ENCODE results near the gene BIRC5. TPM values are rescaled to one million over a fixed set of nuclear protein-coding genes. Genes with fewer than 3 reads are reported as not detected.

The BIRC5 gene
- total RNA-seq, 1 donor from 2014 or later = 22.0 TPM

DNA sequence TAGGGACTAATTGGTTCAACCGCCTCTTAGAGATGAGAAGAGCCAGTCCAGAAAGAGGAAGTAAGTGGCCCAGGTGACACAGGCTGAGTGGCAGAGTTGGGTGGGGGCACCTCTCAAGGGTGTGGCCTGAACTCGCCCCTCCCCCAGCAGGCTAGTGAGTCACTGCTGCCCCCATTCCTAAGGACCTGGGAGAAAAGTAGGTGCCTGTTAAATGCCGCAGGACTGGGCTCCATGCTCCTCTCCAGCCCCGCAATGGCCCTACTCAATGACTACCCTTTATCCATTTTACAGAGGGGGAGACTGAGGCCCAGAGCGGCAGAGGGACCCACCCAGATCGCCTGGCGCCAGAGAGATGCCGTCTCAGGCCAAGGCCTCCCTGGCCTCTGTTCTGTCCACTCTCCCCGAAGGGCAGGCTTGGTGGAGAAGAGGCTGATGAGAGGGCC is 25.5 kb downstream of the BIRC5 start:
- H3K36me3 Mint-ChIP-seq (ENCODE audit: low read depth, unreplicated experiment) = peaks cover 23% of the 10 kb centered on the region
- H3K27ac Mint-ChIP-seq (ENCODE audit: unreplicated experiment) = no peak overlapping the region
- H3K4me3 Mint-ChIP-seq (ENCODE audit: unreplicated experiment) = no peak overlapping the region

GRCh38 chr17:78240012-78240655 is 26.1 kb downstream of the BIRC5 start:
- H3K9me3 Mint-ChIP-seq (ENCODE audit: unreplicated experiment) = no peaks in the 10 kb centered on the region
- DNase-seq (ENCODE audit: low spot score) = no peak
- no peak for TF ChIP-seq CTCF (IDR thresholded peaks at IDR 0.05; ENCODE audit: unreplicated experiment)

More for the DNA sequence above, 25.5 kb downstream of the BIRC5 start:
- Mint-ChIP-seq H3K27me3 (ENCODE audit: unreplicated experiment) (peaks cover 16% of the 10 kb centered on the region), H3K4me1 (ENCODE audit: unreplicated experiment) (no peaks in the 10 kb centered on the region), H3K9me3 (ENCODE audit: unreplicated experiment) (no peaks in the 10 kb centered on the region)
- DNase-seq (ENCODE audit: low spot score) = no peak
- no peak for TF ChIP-seq CTCF (IDR thresholded peaks at IDR 0.05; ENCODE audit: unreplicated experiment)

DNA sequence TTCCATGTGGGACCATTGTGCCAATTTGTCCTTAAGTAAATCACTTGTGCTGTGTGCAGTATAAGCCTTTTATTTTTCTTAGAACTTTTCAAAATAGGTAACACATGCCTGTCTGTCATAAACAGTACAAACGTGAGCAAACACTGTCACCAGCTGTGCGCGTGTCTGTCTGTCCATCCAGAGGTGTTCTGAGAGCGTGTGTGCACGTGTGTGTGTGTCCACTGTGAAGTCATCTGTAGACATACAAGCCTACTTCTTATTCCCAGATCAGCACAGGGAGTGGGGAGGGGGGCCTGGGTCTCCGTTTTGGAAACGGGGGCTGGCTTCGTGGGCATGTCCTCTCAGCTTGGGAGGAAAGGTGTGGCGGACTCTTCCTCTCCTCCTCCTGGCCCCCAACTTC is 26.8 kb downstream of the BIRC5 start:
- Mint-ChIP-seq H3K4me1 (ENCODE audit: unreplicated experiment) (no peaks in the 10 kb centered on the region), H3K27ac (ENCODE audit: unreplicated experiment) (no peak overlapping the region), H3K9me3 (ENCODE audit: unreplicated experiment) (no peaks in the 10 kb centered on the region), H3K27me3 (ENCODE audit: unreplicated experiment) (peaks cover 12% of the 10 kb centered on the region), H3K4me3 (ENCODE audit: unreplicated experiment) (peak overlapping the region; percentile 6), H3K36me3 (ENCODE audit: low read depth, unreplicated experiment) (peaks cover 25% of the 10 kb centered on the region)
- DNase-seq (ENCODE audit: low spot score) = no peak
- no peak for TF ChIP-seq CTCF (IDR thresholded peaks at IDR 0.05; ENCODE audit: unreplicated experiment)

More at GRCh38 chr17:78240012-78240655, 26.1 kb downstream of the BIRC5 start:
- H3K4me1 Mint-ChIP-seq (ENCODE audit: unreplicated experiment) = no peaks in the 10 kb centered on the region
- H3K27me3 Mint-ChIP-seq (ENCODE audit: unreplicated experiment) = peaks cover 12% of the 10 kb centered on the region
- no peak overlapping the region for H3K27ac Mint-ChIP-seq (ENCODE audit: unreplicated experiment)
- peaks cover 21% of the 10 kb centered on the region for H3K36me3 Mint-ChIP-seq (ENCODE audit: low read depth, unreplicated experiment)
- H3K4me3 Mint-ChIP-seq (ENCODE audit: unreplicated experiment) = no peak overlapping the region

GRCh38 chr17:78241277-78242023 is 27.4 kb downstream of the BIRC5 start:
- H3K36me3 Mint-ChIP-seq (ENCODE audit: low read depth, unreplicated experiment) = peaks cover 25% of the 10 kb centered on the region
- no peak overlapping the region for H3K27ac Mint-ChIP-seq (ENCODE audit: unreplicated experiment)
- no peaks in the 10 kb centered on the region for H3K9me3 Mint-ChIP-seq (ENCODE audit: unreplicated experiment)
- no peak for TF ChIP-seq CTCF (IDR thresholded peaks at IDR 0.05; ENCODE audit: unreplicated experiment)
- H3K4me3 Mint-ChIP-seq (ENCODE audit: unreplicated experiment) = peak overlapping the region; percentile 34
- DNase-seq (ENCODE audit: low spot score) = no peak
- peaks cover 12% of the 10 kb centered on the region for H3K27me3 Mint-ChIP-seq (ENCODE audit: unreplicated experiment)
- H3K4me1 Mint-ChIP-seq (ENCODE audit: unreplicated experiment) = no peaks in the 10 kb centered on the region

Measured in endothelial cell (in vitro differentiated cells).